ENCODE results near the gene CCDC40. TPM values are rescaled to one million over a fixed set of nuclear protein-coding genes. Genes with fewer than 3 reads are reported as not detected.

Gene CCDC40
- total RNA-seq, 2 donors from 2014 or later = 21.7 to 38.9 TPM

DNA sequence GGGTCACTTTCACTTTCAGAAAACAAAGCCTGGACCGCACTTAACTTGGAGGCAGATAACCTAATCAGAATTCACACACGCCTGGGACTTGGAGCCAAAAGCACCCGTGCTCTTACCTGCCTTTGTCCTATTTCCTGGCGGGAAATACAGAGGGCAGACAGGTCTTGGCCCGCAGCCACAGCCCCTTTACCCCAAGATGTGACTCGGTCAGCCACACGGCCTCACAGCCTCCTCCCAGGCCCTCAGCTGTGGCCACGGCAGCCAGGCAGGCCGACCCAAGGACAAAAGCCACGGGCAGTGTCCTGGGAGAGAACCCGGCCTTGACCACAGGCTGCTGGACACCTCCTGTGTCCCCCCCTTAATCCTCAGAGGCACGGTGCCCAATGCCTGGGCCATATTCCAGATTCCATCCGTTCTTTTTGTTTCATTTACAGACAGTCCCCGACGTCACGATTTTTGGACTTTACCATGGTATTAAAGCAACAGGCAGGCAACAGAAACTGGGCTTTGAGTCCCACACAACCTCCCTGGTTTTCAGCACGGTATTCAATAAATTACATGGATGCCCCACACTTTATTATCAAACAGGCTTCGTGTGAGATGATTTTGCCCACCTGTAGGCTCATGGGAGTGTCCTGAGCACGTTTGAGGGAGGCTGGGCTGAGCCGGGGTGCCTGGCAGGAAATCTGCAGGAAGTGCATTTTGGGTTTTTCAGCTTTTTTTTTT lies 34.8 kb downstream of the CCDC40 start:
- peaks cover 11% of the 10 kb centered on the region for H3K4me1 ChIP-seq (ENCODE audit: control insufficient read depth, insufficient read depth, low read length)
- no peak overlapping the region for H3K9ac ChIP-seq (ENCODE audit: extremely low read depth, low read length, poor library complexity, severe bottlenecking)
- H3K9me3 ChIP-seq (ENCODE audit: control insufficient read depth, low read length) = no peaks in the 10 kb centered on the region
- H3K27me3 ChIP-seq (ENCODE audit: control insufficient read depth, insufficient read depth, low read length, poor library complexity, severe bottlenecking) = no peaks in the 10 kb centered on the region
- H3K9me3 Mint-ChIP-seq = no peaks in the 10 kb centered on the region
- no peak for TF ChIP-seq CTCF (conservative IDR thresholded peaks at IDR 0.05)
- no peak overlapping the region for H3K4me3 Mint-ChIP-seq
- peaks cover 23% of the 10 kb centered on the region for H3K4me1 Mint-ChIP-seq
- 89 to 90% methylated on average over 12 to 20 of the region's 20 CpGs for WGBS, 2 experiments (ENCODE audit: insufficient coverage in 1 of 2, insufficient read length in 1 of 2)
- no peak overlapping the region for H3K27ac Mint-ChIP-seq
- no peak overlapping the region for H3K4me3 ChIP-seq (ENCODE audit: low read length)
- DNase-seq = no peak
- no peak overlapping the region for H3K27ac ChIP-seq (ENCODE audit: low read depth, low read length)
- H3K36me3 ChIP-seq (ENCODE audit: control insufficient read depth, insufficient read depth, low read length) = no peaks in the 10 kb centered on the region
- H3K27me3 Mint-ChIP-seq (ENCODE audit: insufficient read depth) = no peaks in the 10 kb centered on the region
- peaks cover 3% of the 10 kb centered on the region for H3K36me3 Mint-ChIP-seq (ENCODE audit: low read depth)

DNA sequence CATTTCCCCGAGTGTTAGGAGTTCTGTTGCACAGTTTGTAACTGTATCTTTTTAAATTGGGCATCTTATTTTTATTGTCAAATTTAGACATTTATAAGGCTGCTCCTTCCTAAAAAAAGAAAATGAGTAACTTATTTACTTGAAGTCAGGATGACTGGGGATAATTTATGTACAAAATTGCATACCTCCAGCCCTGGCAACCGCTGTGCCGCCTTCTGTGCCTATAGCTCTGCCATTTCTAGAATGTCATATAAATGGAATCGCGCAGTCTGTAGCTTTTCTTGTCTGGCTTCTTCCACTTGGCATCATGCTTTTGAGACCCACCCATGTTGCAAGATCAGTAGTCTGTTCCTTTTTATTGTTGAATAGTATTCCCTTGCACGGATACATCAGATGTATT lies 36.0 kb downstream of the CCDC40 start:
- no peak for DNase-seq
- Histone ChIP-seq H3K36me3 (ENCODE audit: control insufficient read depth, insufficient read depth, low read length) (no peaks in the 10 kb centered on the region), H3K9me3 (ENCODE audit: control insufficient read depth, low read length) (peaks cover 2% of the 10 kb centered on the region), H3K27ac (ENCODE audit: low read depth, low read length) (no peak overlapping the region), H3K4me3 (ENCODE audit: low read length) (no peak overlapping the region), H3K27me3 (ENCODE audit: control insufficient read depth, insufficient read depth, low read length, poor library complexity, severe bottlenecking) (no peaks in the 10 kb centered on the region), H3K9ac (ENCODE audit: extremely low read depth, low read length, poor library complexity, severe bottlenecking) (no peak overlapping the region), H3K4me1 (ENCODE audit: control insufficient read depth, insufficient read depth, low read length) (peaks cover 11% of the 10 kb centered on the region)
- Mint-ChIP-seq H3K27me3 (ENCODE audit: insufficient read depth) (no peaks in the 10 kb centered on the region), H3K27ac (no peak overlapping the region), H3K9me3 (peaks cover under 1% of the 10 kb centered on the region), H3K36me3 (ENCODE audit: low read depth) (peaks cover 3% of the 10 kb centered on the region), H3K4me1 (peaks cover 15% of the 10 kb centered on the region), H3K4me3 (no peak overlapping the region)
- TF ChIP-seq CTCF (conservative IDR thresholded peaks at IDR 0.05) = no peak
- 89 to 98% methylated on average over 5 to 6 of the region's 6 CpGs for WGBS, 2 experiments (ENCODE audit: insufficient coverage in 1 of 2, insufficient read length in 1 of 2)

DNA sequence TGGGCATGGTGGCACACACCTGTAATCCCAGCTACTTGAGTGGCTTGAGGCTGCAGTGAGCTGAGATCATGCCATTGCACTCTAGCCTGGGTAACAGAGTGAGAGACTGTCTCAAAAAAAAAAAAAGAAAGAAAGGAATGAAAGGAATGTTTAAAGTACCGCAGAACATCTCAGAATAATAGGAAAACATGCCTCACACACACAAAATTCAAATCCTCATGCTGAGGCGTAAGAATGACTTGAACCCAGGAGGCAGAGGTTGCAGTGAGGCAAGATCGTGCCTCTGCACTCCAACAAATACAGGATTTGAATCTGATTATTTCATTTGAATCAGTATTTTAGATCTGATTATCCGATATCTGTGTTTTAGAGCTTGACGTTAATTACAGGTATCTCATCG lies 43.6 kb downstream of the CCDC40 start:
- Mint-ChIP-seq H3K9me3 (peaks cover 5% of the 10 kb centered on the region), H3K4me1 (peaks cover 1% of the 10 kb centered on the region), H3K36me3 (ENCODE audit: low read depth) (peaks cover 7% of the 10 kb centered on the region), H3K4me3 (no peak overlapping the region), H3K27me3 (ENCODE audit: insufficient read depth) (no peaks in the 10 kb centered on the region), H3K27ac (no peak overlapping the region)
- H3K27ac ChIP-seq (ENCODE audit: low read depth, low read length) = no peak overlapping the region
- H3K4me3 ChIP-seq (ENCODE audit: low read length) = no peak overlapping the region
- DNase-seq = no peak
- no peak for TF ChIP-seq CTCF (conservative IDR thresholded peaks at IDR 0.05)
- no peak overlapping the region for H3K9ac ChIP-seq (ENCODE audit: extremely low read depth, low read length, poor library complexity, severe bottlenecking)
- no peaks in the 10 kb centered on the region for H3K27me3 ChIP-seq (ENCODE audit: control insufficient read depth, insufficient read depth, low read length, poor library complexity, severe bottlenecking)
- WGBS, 2 experiments (ENCODE audit: insufficient coverage in 1 of 2, insufficient read length in 1 of 2) = 91 to 92% methylated on average over 4 to 5 of the region's 6 CpGs
- no peaks in the 10 kb centered on the region for H3K36me3 ChIP-seq (ENCODE audit: control insufficient read depth, insufficient read depth, low read length)
- peaks cover 4% of the 10 kb centered on the region for H3K9me3 ChIP-seq (ENCODE audit: control insufficient read depth, low read length)
- H3K4me1 ChIP-seq (ENCODE audit: control insufficient read depth, insufficient read depth, low read length) = no peaks in the 10 kb centered on the region

All from endodermal cell (in vitro differentiated cells).